Transverse colon (tissue), 4 donors: ENCODE measurements around the gene APOF.

Experiments
- POLR2A ChIP-seq: fragments of 450-650 bp; IDR thresholded peaks from one replicate; pipeline ENCODE4 v1.6.1; 2016; ENCODE audit warnings: antibody characterized with exemption, mild to moderate bottlenecking, moderate library complexity
- POLR2AphosphoS5 ChIP-seq, 3 donors: sonication (generic); formaldehyde crosslinking; IDR thresholded peaks; one replicate each; pipeline ENCODE4 v1.6.1; 2016; ENCODE audit warnings: antibody characterized with exemption in 3 of 3
- TF ChIP-seq, protein P1 (sequence below), 5 experiments: fragments of 200-600 bp in 3 of 5; fragments of 450-650 bp in 2 of 5; sonication (generic) in 3 of 5; IDR thresholded peaks; 1 replicate in 2 of 5; 2 replicates in 3 of 5; pipeline ENCODE4 v1.5.1; 2016 to 2017; ENCODE audit warnings: antibody characterized with exemption in 5 of 5, inconsistent platforms in 3 of 5, mild to moderate bottlenecking in 2 of 5, moderate library complexity in 1 of 5

DNA sequence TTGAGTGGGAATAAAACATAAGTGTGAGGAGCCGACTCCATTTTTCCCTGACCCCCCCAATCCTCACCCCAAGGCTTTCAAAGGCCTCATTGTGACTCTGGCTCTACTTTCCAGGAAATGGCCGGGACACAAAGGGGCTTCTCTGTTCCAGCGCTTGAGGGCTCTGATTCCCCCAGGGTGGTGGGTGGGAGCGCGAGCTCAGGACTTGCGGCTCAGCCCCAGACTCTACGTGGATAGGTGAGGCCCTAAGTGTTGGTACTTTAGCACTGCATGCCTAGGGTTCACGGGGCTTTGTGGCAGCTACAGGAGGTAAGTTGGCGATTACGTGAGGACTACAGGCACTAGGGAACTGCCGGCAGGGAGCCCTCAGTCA, 47.4 kb downstream of the APOF start:
- TF ChIP-seq POLR2AphosphoS5 (IDR thresholded peaks at IDR 0.05) (no peak), POLR2A (no peak)
- TF ChIP-seq, protein P1, sequence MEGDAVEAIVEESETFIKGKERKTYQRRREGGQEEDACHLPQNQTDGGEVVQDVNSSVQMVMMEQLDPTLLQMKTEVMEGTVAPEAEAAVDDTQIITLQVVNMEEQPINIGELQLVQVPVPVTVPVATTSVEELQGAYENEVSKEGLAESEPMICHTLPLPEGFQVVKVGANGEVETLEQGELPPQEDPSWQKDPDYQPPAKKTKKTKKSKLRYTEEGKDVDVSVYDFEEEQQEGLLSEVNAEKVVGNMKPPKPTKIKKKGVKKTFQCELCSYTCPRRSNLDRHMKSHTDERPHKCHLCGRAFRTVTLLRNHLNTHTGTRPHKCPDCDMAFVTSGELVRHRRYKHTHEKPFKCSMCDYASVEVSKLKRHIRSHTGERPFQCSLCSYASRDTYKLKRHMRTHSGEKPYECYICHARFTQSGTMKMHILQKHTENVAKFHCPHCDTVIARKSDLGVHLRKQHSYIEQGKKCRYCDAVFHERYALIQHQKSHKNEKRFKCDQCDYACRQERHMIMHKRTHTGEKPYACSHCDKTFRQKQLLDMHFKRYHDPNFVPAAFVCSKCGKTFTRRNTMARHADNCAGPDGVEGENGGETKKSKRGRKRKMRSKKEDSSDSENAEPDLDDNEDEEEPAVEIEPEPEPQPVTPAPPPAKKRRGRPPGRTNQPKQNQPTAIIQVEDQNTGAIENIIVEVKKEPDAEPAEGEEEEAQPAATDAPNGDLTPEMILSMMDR (IDR thresholded peaks at IDR 0.05), result no peak
